Small intestine (tissue), 7 donors: ENCODE data around the gene KIF9. TPM values are rescaled to one million over a fixed set of nuclear protein-coding genes. Genes with fewer than 3 reads are reported as not detected.
"Not testable (repeated sequence)": the region's sequence is repeated elsewhere in the genome, so short reads cannot be mapped to it uniquely, and the experiment has no call there.

Experiments
- DNase-seq, 2 donors: peaks; one replicate each; pipeline versions ENCODE4 v3.0.0 to v3.0.0-alpha.2; 2013
- FAIRE-seq: peaks from 2 replicates; lab custom pipeline; 2012; peaks lifted over from hg19 to GRCh38; lab: Jason Lieb, UNC
- H3K27ac ChIP-seq, 3 donors: one replicate each; pipeline ENCODE4 v1.5.1; 2013; ENCODE audit warnings: low read length in 2 of 3, mild to moderate bottlenecking in 2 of 3, control low read depth in 1 of 3, inconsistent platforms in 1 of 3, low read depth in 1 of 3, moderate library complexity in 1 of 3
- H3K27me3 ChIP-seq, 3 donors: one replicate each; pipeline ENCODE4 v1.6.1; 2013; ENCODE audit warnings: low read length in 3 of 3, inconsistent platforms in 1 of 3; ENCODE audit not compliant: control insufficient read depth in 3 of 3, insufficient read depth in 3 of 3
- H3K36me3 ChIP-seq, 3 donors: one replicate each; pipeline ENCODE4 v1.6.1; 2013; ENCODE audit warnings: low read length in 3 of 3, inconsistent platforms in 1 of 3, low read depth in 1 of 3, mild to moderate bottlenecking in 1 of 3, moderate library complexity in 1 of 3; ENCODE audit not compliant: control insufficient read depth in 3 of 3, insufficient read depth in 2 of 3
- H3K4me1 ChIP-seq, 3 donors: one replicate each; pipeline ENCODE4 v1.6.1; 2013; ENCODE audit warnings: low read length in 2 of 3, inconsistent platforms in 1 of 3, low read depth in 1 of 3, mild to moderate bottlenecking in 1 of 3, moderate library complexity in 1 of 3; ENCODE audit not compliant: control insufficient read depth in 3 of 3, insufficient read depth in 2 of 3
- H3K4me3 ChIP-seq, 3 donors: one replicate each; pipeline ENCODE4 v1.5.1; 2013; ENCODE audit warnings: low read length in 3 of 3, control low read depth in 1 of 3, inconsistent platforms in 1 of 3, low read depth in 1 of 3, mild to moderate bottlenecking in 1 of 3, moderate library complexity in 1 of 3
- H3K9me3 ChIP-seq, 2 donors: one replicate each; pipeline ENCODE4 v1.6.1; 2013; ENCODE audit warnings: low read depth in 1 of 2, low read length in 1 of 2; ENCODE audit not compliant: control insufficient read depth in 2 of 2, insufficient read depth in 1 of 2
- WGBS, 3 donors: extraction: QIAGEN DNeasy Blood & Tissue Kit; methylation state at CpG; one replicate each; pipeline ENCODE4 v1.1.7; 2013; 5-methylcytosine and 5-hydroxymethylcytosine counted together
- polyA plus RNA-seq, 4 donors: library from polyadenylated mRNA; stranded (reverse) in 3 of 4; unstranded in 1 of 4; fragments of 200-250 nt in 3 of 4; fragments of 120-200 nt in 1 of 4; gene quantifications; one replicate each; pipeline versions ENCODE4 v1.2.1 to v1.2.3, GENCODE V29; 2013
- donor health status: healthy with polysubstance abuse.
- donor health status: control.
- donor health status: control.
- donor health status: Bipolar disorder and iron deficiency.
- donor health status: healthy.

The KIF9 gene
- polyA plus RNA-seq, 4 donors: 8.5 to 19.3 (median 9.9) TPM

DNA sequence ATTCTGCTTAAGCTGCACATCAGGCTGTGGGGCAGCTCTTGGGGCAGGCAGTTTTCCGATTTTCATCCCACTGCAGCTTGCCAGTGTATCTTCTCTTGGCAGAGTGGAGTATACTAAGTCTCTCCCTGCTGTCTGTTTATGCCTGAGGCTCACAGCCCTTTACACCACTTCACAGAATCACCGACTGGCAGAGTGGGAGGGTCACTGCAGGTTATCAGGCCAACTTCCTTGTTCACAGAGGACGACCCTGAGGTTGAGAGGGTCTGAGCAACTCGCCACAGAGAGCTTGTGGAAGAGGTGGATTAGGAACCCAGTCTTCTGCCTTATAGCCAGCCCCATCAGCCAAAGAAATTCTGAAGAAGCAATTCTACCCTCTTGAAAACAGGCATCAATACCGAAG, 30.9 kb downstream of the KIF9 start:
- DNase-seq (no peak), FAIRE-seq (no peak)
- Histone ChIP-seq H3K36me3 (no peaks in the 10 kb centered on the region), H3K27me3 (no peaks in the 10 kb centered on the region), H3K4me1 (no peaks in the 10 kb centered on the region), H3K4me3 (no peak overlapping the region), H3K9me3 (no peaks in the 10 kb centered on the region), H3K27ac (no peak overlapping the region)
- WGBS, 3 donors: 58 to 67% (median 61%) methylated on average over 5 of the region's 5 CpGs

DNA sequence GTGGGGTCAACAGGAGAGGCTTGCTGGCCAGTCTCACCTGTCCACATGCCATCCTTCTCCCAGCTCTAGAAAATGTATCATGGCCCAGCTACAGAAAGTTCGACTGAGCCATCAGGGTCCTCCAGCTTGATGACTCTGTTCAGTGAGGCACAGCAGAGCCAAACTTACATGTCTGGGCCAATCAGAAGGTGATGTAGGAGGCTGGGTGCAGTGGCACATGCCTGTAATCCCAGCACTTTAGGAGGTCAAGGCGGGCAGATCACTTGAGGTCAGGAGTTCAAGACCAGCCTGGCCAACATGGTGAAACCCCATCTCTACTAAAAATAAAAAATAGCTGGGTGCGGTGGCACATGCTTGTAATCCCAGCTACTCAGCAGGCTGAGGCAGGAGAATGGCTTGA, 31.5 kb downstream of the KIF9 start:
- WGBS, 3 donors: 59 to 63% (median 59%) methylated on average over 3 of the region's 3 CpGs
- not testable (repeated sequence) for FAIRE-seq, H3K36me3 ChIP-seq, H3K27me3 ChIP-seq, H3K4me3 ChIP-seq, H3K4me1 ChIP-seq, DNase-seq, H3K9me3 ChIP-seq, H3K27ac ChIP-seq

DNA sequence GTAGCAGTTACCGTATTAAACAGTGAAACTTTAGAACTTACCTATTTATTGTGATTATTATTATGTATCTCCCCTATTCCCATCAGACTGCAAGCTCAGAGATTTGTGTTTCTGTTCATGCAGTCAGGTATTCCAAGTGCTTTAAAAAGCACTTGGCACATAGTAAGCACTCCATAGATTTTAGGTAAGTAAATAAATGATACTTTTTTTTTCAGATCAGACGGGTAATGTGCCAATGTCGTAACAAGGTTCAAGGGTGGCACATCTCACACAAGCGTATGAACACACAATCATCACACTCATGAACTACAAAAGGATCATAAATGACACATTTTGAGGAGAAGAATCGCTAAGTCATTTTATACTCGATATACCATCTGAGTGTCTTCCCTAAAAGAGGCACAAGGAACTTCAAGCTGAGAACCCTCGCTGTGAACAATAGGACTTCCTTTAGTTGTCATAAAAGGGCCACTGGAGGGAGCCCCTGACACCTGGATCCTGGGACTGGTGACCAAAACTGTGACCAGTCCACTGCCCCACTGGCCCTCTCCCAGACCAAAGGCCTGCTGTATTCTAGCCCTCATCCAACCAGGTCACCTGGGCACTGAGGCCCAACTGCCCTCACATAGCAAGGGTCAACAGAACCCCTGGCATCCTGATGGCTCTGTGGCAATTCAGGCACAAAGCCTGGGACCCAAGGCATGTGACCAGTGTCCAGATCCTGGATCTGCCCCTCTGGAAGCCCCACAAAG, 32.1 kb downstream of the KIF9 start:
- no peak for FAIRE-seq
- WGBS, 3 donors: 72 to 76% (median 75%) methylated on average over 7 of the region's 7 CpGs
- H3K36me3 ChIP-seq: no peaks in the 10 kb centered on the region
- H3K27ac ChIP-seq: no peak overlapping the region
- H3K4me1 ChIP-seq: no peaks in the 10 kb centered on the region
- no peak for DNase-seq
- no peak overlapping the region for H3K4me3 ChIP-seq
- no peaks in the 10 kb centered on the region for H3K9me3 ChIP-seq
- no peaks in the 10 kb centered on the region for H3K27me3 ChIP-seq

GRCh38 chr3:47247131-47248064, 35.2 kb downstream of the KIF9 start:
- no peaks in the 10 kb centered on the region for H3K27me3 ChIP-seq
- no peaks in the 10 kb centered on the region for H3K4me1 ChIP-seq
- FAIRE-seq: no peak
- 74 to 87% (median 81%) methylated on average over 14 of the region's 14 CpGs for WGBS, 3 donors
- peak in 1 of 2 donors; percentile 10 for DNase-seq
- peaks cover 0 to 2% (median 0%) of the 10 kb centered on the region in 3 donors for H3K36me3 ChIP-seq
- H3K27ac ChIP-seq: no peak overlapping the region
- no peaks in the 10 kb centered on the region for H3K9me3 ChIP-seq
- H3K4me3 ChIP-seq: no peak overlapping the region

- 93 to 100% (median 94%) methylated on average over 2 of the region's 2 CpGs for WGBS, 3 donors
- H3K9me3 ChIP-seq: no peaks in the 10 kb centered on the region
- H3K36me3 ChIP-seq: peaks cover 0 to 4% (median 0%) of the 10 kb centered on the region in 3 donors
- no peak overlapping the region for H3K27ac ChIP-seq
- H3K27me3 ChIP-seq: no peaks in the 10 kb centered on the region
- FAIRE-seq (no peak), DNase-seq (peak in 1 of 2 donors; percentile 17)
- H3K4me1 ChIP-seq: no peaks in the 10 kb centered on the region
- no peak overlapping the region for H3K4me3 ChIP-seq
Measured at GRCh38 chr3:47245271-47245670, 37.3 kb downstream of the KIF9 start.

DNA sequence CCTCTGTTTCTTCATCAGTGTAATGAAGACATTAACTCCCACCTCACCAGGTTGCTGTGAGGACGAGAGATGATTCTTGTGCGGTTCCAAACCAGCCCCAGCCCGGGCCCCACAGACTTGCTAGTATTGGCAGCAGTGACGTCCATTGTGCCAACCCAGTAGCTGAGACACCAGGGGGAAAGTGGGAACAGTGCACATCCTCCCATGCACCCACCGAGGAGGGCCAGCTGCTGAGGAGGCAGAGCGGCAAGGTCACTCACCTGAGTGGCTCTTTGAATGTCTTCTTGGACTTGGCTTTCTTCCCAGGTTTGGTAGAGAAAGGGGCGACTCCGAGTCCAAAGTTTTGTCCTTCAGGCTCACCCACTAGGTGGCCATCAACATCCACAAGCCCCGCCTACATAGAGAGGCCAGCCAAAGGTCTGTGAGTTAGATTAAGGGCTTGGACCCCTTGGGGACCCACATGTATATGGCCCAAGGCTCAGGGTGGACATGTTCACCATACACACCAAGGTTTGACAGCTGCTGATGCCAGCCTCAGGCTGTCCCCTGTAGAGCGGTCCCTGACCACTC, 38.0 kb downstream of the KIF9 start:
- no peak overlapping the region for H3K4me3 ChIP-seq
- 78 to 85% (median 84%) methylated on average over 10 of the region's 10 CpGs for WGBS, 3 donors
- no peaks in the 10 kb centered on the region for H3K4me1 ChIP-seq
- no peak overlapping the region for H3K27ac ChIP-seq
- no peaks in the 10 kb centered on the region for H3K27me3 ChIP-seq
- FAIRE-seq: no peak
- no peaks in the 10 kb centered on the region for H3K9me3 ChIP-seq
- no peak for DNase-seq
- H3K36me3 ChIP-seq: peaks cover 0 to 9% (median 0%) of the 10 kb centered on the region in 3 donors

DNA sequence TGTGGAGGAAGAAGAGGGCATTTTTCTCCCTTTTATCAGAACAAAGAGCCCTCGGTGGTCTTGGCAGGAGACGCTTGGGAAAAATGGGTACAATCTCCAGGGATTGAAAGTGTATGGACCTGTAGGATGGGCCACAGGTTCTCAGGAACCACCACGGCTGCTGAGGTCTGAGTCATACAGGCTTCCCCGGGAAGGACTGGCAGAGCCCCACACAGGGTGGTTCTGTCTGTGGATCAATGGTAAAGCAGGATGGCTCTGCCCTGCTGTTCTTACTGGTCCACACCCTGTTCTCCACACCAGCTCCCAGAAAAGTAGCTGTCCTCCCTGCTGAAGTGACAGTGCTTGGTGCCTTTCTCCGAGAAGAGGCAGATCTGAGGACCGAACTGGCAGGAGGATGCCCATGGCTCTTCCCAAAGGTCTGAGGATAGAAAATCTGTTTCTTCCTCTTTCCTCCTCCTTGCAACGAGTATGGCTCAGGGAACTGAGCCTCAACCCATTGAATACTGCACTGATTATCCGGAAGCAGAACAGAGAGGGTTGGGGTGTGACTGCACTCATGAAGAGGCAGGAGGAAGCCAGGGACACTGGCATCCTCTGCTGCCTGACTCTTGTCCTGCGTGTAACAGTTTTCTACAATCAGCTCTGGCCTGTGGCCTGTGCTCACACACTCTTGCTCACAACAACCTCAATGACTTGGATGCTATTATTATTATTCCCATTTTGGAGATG, 39.0 kb downstream of the KIF9 start:
- DNase-seq (no peak), FAIRE-seq (no peak)
- 88 to 92% (median 91%) methylated on average over 8 to 9 of the region's 9 CpGs for WGBS, 3 donors
- Histone ChIP-seq H3K4me1 (no peaks in the 10 kb centered on the region), H3K4me3 (no peak overlapping the region), H3K36me3 (peaks cover 0 to 9% (median 0%) of the 10 kb centered on the region in 3 donors), H3K27me3 (no peaks in the 10 kb centered on the region), H3K9me3 (no peaks in the 10 kb centered on the region), H3K27ac (no peak overlapping the region)

GRCh38 chr3:47239929-47240328, 42.7 kb downstream of the KIF9 start:
- Histone ChIP-seq H3K4me3 (no peak overlapping the region), H3K36me3 (peaks cover 0 to 11% (median 0%) of the 10 kb centered on the region in 3 donors), H3K4me1 (peaks cover 0 to 3% (median 0%) of the 10 kb centered on the region in 3 donors), H3K9me3 (no peaks in the 10 kb centered on the region), H3K27ac (no peak overlapping the region), H3K27me3 (no peaks in the 10 kb centered on the region)
- no peak for FAIRE-seq
- WGBS, 3 donors: 81 to 88% (median 83%) methylated on average over 6 of the region's 6 CpGs
- no peak for DNase-seq
